Ascending aorta (tissue), 2 donors: ENCODE measurements around the gene GIPC1. TPM values are rescaled to one million over a fixed set of nuclear protein-coding genes. Genes with fewer than 3 reads are reported as not detected.

Experiments used
- DNase-seq, 2 donors: peaks; one replicate each; pipeline ENCODE4 v3.0.0-alpha.2; 2019; ENCODE audit warnings: low spot score in 2 of 2
- H3K27ac ChIP-seq, 2 donors: fragments of 200-600 bp; sonication (generic); one replicate each; pipeline ENCODE4 v1.5.1; 2016 to 2017; ENCODE audit warnings: mild to moderate bottlenecking in 1 of 2
- H3K27me3 ChIP-seq: fragments of 200-600 bp; sonication (generic); one replicate; pipeline ENCODE4 v1.5.1; 2017
- H3K36me3 ChIP-seq, 2 donors: fragments of 200-600 bp; sonication (generic); one replicate each; pipeline ENCODE4 v1.5.1; 2016
- H3K4me1 ChIP-seq, 2 donors: fragments of 200-600 bp; sonication (generic); one replicate each; pipeline ENCODE4 v1.5.1; 2016 to 2017; ENCODE audit warnings: mild to moderate bottlenecking in 1 of 2
- H3K4me3 ChIP-seq, 2 donors: fragments of 200-600 bp; sonication (generic); one replicate each; pipeline ENCODE4 v1.5.1; 2016 to 2017; ENCODE audit warnings: mild to moderate bottlenecking in 1 of 2
- H3K9me3 ChIP-seq, 2 donors: fragments of 200-600 bp; sonication (generic); one replicate each; pipeline ENCODE4 v1.5.1; 2016
- CTCF ChIP-seq, 3 experiments: fragments of 200-600 bp in 2 of 3; fragments of 450-650 bp in 1 of 3; sonication (generic) in 2 of 3; IDR thresholded peaks; one replicate each; pipeline ENCODE4 v1.5.1; 2016 to 2019; ENCODE audit warnings: antibody characterized with exemption in 3 of 3, mild to moderate bottlenecking in 1 of 3, moderate library complexity in 1 of 3
- intact Hi-C: fragments of 100-400 bp; cut with DNase I; formaldehyde crosslinking; loops from one replicate; pipeline ENCODE4 v1.15.1; 2023
- total RNA-seq: library from RNA; depleted of rRNA; stranded (reverse); fragments of >200 nt; gene quantifications from one replicate; pipeline ENCODE4 v1.1.0, GENCODE V29; 2016

Gene GIPC1
- total RNA-seq, 1 donor from 2014 or later: 123 TPM

GRCh38 chr19:14529254-14530004 lies 33.5 kb upstream of the GIPC1 start, which contains the start of gene TECR:
TSS of gene TECR (plus strand) at chr19:14529594. CDS start at chr19:14529697, 103 bp downstream.
- H3K9me3 ChIP-seq: no peaks in the 10 kb centered on the region
- TF ChIP-seq CTCF (IDR thresholded peaks at IDR 0.05): no peak
- H3K27me3 ChIP-seq: no peaks in the 10 kb centered on the region
- peak within 1 kb of the TSS; percentile 79 to 91 for H3K4me3 ChIP-seq
- intact Hi-C loops: loop anchor here (1.0 kb wide), 3 partner anchors 11 to 393 kb away; partner anchors contain the start of genes ASF1B, DNAJB1 and GIPC1
- H3K4me1 ChIP-seq: peaks cover 0 to 9% of the 10 kb centered on the region in 2 donors
- peak within 1 kb of the TSS; percentile 71 to 84 for H3K27ac ChIP-seq
- H3K36me3 ChIP-seq: no peaks in the 10 kb centered on the region
- peak; percentile 100 for DNase-seq

- Histone ChIP-seq H3K9me3 (no peaks in the 10 kb centered on the region), H3K4me1 (peaks cover 0 to 9% of the 10 kb centered on the region in 2 donors), H3K36me3 (no peaks in the 10 kb centered on the region), H3K27me3 (no peaks in the 10 kb centered on the region), H3K4me3 (peak overlapping the region; percentile 69 to 91), H3K27ac (peak overlapping the region; percentile 20 to 53)
- no peak for DNase-seq
- intact Hi-C loops: loop anchor here (1.0 kb wide), 3 partner anchors 10 to 392 kb away; partner anchors contain the start of genes ASF1B, DNAJB1 and GIPC1
- TF ChIP-seq CTCF (IDR thresholded peaks at IDR 0.05): no peak
These were observed 32.7 kb upstream of the GIPC1 start for GRCh38 chr19:14528419-14529253.

- no peaks in the 10 kb centered on the region for H3K9me3 ChIP-seq
- H3K27me3 ChIP-seq: no peaks in the 10 kb centered on the region
- DNase-seq: no peak
- H3K27ac ChIP-seq: no peak overlapping the region
- intact Hi-C loops: no loop called here
- no peak for TF ChIP-seq CTCF (IDR thresholded peaks at IDR 0.05)
- peaks cover 0 to 9% of the 10 kb centered on the region in 2 donors for H3K4me1 ChIP-seq
- no peaks in the 10 kb centered on the region for H3K36me3 ChIP-seq
- H3K4me3 ChIP-seq: no peak overlapping the region
These were observed 30.5 kb upstream of the GIPC1 start for GRCh38 chr19:14526423-14526822.

GRCh38 chr19:14525729-14526128 lies 29.8 kb upstream of the GIPC1 start:
- no peaks in the 10 kb centered on the region for H3K9me3 ChIP-seq
- H3K36me3 ChIP-seq: no peaks in the 10 kb centered on the region
- H3K4me3 ChIP-seq: no peak overlapping the region
- peaks cover 0 to 7% of the 10 kb centered on the region in 2 donors for H3K4me1 ChIP-seq
- no peak for DNase-seq
- H3K27ac ChIP-seq: no peak overlapping the region
- H3K27me3 ChIP-seq: no peaks in the 10 kb centered on the region
- intact Hi-C loops: no loop called here
- TF ChIP-seq CTCF (IDR thresholded peaks at IDR 0.05): no peak

GRCh38 chr19:14520543-14520942 lies 24.6 kb upstream of the GIPC1 start:
- no peak for TF ChIP-seq CTCF (IDR thresholded peaks at IDR 0.05)
- intact Hi-C loops: no loop called here
- H3K27me3 ChIP-seq: no peaks in the 10 kb centered on the region
- H3K4me3 ChIP-seq: no peak overlapping the region
- no peak overlapping the region for H3K27ac ChIP-seq
- H3K9me3 ChIP-seq: no peaks in the 10 kb centered on the region
- no peak for DNase-seq
- peaks cover 8 to 10% of the 10 kb centered on the region in 2 donors for H3K36me3 ChIP-seq
- H3K4me1 ChIP-seq: peaks cover 8 to 21% of the 10 kb centered on the region in 2 donors
